Bronchial epithelial cell (primary cell): ENCODE measurements around the gene GRK5. TPM values are rescaled to one million over a fixed set of nuclear protein-coding genes. Genes with fewer than 3 reads are reported as not detected.
A peak's percentile ranks its signal among the peaks of the same experiment; 100 is the strongest.

Experiments
- DNase-seq: peaks from one replicate; pipeline ENCODE4 v3.0.0-alpha.2; 2010; ENCODE audit warnings: low read depth
- FAIRE-seq: peaks from 2 replicates; lab custom pipeline; 2011; peaks lifted over from hg19 to GRCh38; lab: Jason Lieb, UNC
- H3K27me3 ChIP-seq: 2 replicates; pipeline ENCODE4 v1.5.1; 2011; ENCODE audit warnings: low read length; ENCODE audit not compliant: control insufficient read depth, insufficient read depth
- H3K36me3 ChIP-seq: 2 replicates; pipeline ENCODE4 v1.5.1; 2011; ENCODE audit warnings: low read length; ENCODE audit not compliant: control insufficient read depth, insufficient read depth
- H3K4me3 ChIP-seq: 2 replicates; pipeline ENCODE4 v1.5.1; 2011; ENCODE audit warnings: mild to moderate bottlenecking, low read depth, low read length, control low read depth
- CTCF ChIP-seq: IDR thresholded peaks from 2 replicates; pipeline ENCODE4 v1.5.1; 2011; ENCODE audit warnings: mild to moderate bottlenecking, moderate library complexity, low read length, control low read depth, inconsistent platforms; ENCODE audit not compliant: insufficient read depth, severe bottlenecking
- total RNA-seq: library from RNA; depleted of rRNA; stranded (reverse); fragments of >200 nt; gene quantifications from 2 replicates; pipeline ENCODE4 v1.2.1, GENCODE V29; 2014

GRK5 gene
- total RNA-seq, 1 donor from 2014 or later = 2.4 TPM

- H3K27me3 ChIP-seq = no peaks in the 10 kb centered on the region
- no peaks in the 10 kb centered on the region for H3K36me3 ChIP-seq
- peak; percentile 95 for DNase-seq
- no peak overlapping the region for H3K4me3 ChIP-seq
- FAIRE-seq = no peak
- no peak for TF ChIP-seq CTCF
These were observed 43.4 kb downstream of the GRK5 start for GRCh38 chr10:119250641-119251314.

- no peak overlapping the region for H3K4me3 ChIP-seq
- no peaks in the 10 kb centered on the region for H3K27me3 ChIP-seq
- TF ChIP-seq CTCF = no peak
- no peaks in the 10 kb centered on the region for H3K36me3 ChIP-seq
- FAIRE-seq (no peak), DNase-seq (no peak)
These were observed 43.9 kb downstream of the GRK5 start for GRCh38 chr10:119251315-119251708.

- no peak for DNase-seq
- H3K36me3 ChIP-seq = no peaks in the 10 kb centered on the region
- H3K27me3 ChIP-seq = no peaks in the 10 kb centered on the region
- no peak for FAIRE-seq
- no peak overlapping the region for H3K4me3 ChIP-seq
- no peak for TF ChIP-seq CTCF
These were observed 44.7 kb downstream of the GRK5 start for GRCh38 chr10:119252051-119252465.

GRCh38 chr10:119252470-119253151, 45.2 kb downstream of the GRK5 start:
- no peak for FAIRE-seq
- H3K4me3 ChIP-seq = no peak overlapping the region

GRCh38 chr10:119253433-119254174, 46.2 kb downstream of the GRK5 start:
- FAIRE-seq (no peak), DNase-seq (peak; percentile 66)
- no peak for TF ChIP-seq CTCF
- H3K36me3 ChIP-seq = no peaks in the 10 kb centered on the region
- no peak overlapping the region for H3K4me3 ChIP-seq
- no peaks in the 10 kb centered on the region for H3K27me3 ChIP-seq

More at GRCh38 chr10:119252470-119253151, 45.2 kb downstream of the GRK5 start:
- H3K27me3 ChIP-seq = no peaks in the 10 kb centered on the region
- TF ChIP-seq CTCF = no peak
- no peak for DNase-seq
- H3K36me3 ChIP-seq = no peaks in the 10 kb centered on the region
